Sigmoid colon (tissue), 4 donors: Measurements from ENCODE around the gene PRPF4.

Experiments used
- CTCF ChIP-seq, 4 experiments: fragments of 450-650 bp in 3 of 4; fragments of 200-600 bp in 1 of 4; IDR thresholded peaks; one replicate each; pipeline ENCODE4 v1.5.1; 2016 to 2019; ENCODE audit warnings: antibody characterized with exemption in 4 of 4, mild to moderate bottlenecking in 3 of 4, moderate library complexity in 2 of 4
- POLR2A ChIP-seq, 2 donors: fragments of 450-650 bp; IDR thresholded peaks; one replicate each; pipeline ENCODE4 v1.6.1; 2016; ENCODE audit warnings: antibody characterized with exemption in 2 of 2, mild to moderate bottlenecking in 2 of 2, moderate library complexity in 2 of 2
- POLR2AphosphoS5 ChIP-seq, 4 donors: sonication (generic); formaldehyde crosslinking; IDR thresholded peaks; one replicate each; pipeline ENCODE4 v1.6.1; 2017; ENCODE audit warnings: antibody characterized with exemption in 4 of 4

DNA sequence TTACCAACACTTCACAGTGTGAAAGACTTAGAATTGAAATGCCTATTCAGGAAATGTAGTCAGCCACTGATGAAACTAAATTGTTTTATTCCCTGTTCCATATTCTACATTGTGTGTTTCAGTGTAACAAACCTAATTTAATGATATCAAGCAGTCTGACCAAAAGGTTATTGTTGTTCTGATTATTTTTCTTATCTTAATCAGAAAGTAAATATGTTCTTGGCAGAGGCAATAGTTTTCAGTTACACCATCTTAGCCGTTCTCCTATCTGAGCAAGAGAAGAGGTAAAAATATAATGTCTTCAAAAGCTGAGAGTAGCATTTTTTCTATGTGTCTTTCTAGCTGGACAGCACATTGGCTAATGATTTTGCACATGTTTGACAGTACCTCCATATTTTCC, 17.2 kb upstream of the PRPF4 start:
- no peak for TF ChIP-seq CTCF (IDR thresholded peaks at IDR 0.05)
- TF ChIP-seq POLR2A (IDR thresholded peaks at IDR 0.05), result no peak
- no peak for TF ChIP-seq POLR2AphosphoS5 (IDR thresholded peaks at IDR 0.05)
